IMR-90 (cell line): ENCODE data around the gene ZNF850. TPM values are rescaled to one million over a fixed set of nuclear protein-coding genes. Genes with fewer than 3 reads are reported as not detected.

Source experiments
- ATAC-seq: fragments of 200-7000 bp; cut with Tn5 transposase; 2 replicates; pipeline ENCODE4 v1.9.1; 2020; ENCODE audit warnings: low read depth, mild to moderate bottlenecking, moderate library complexity
- BruUV-seq: library from RNA; stranded (reverse); fragments of 400-500 nt; replicated peaks from 2 replicates; lab custom pipeline; 2021; lab: Mats Ljungman, UMichigan
- CTCF ChIA-PET: fragments of 300-600 bp; formaldehyde crosslinking; extraction: SDS; loops from one replicate; lab custom pipeline; 2021; ENCODE audit warnings: antibody characterized with exemption; lab: Yijun Ruan, JAX
- POLR2A ChIA-PET: fragments of 300-600 bp; sonication (Branson Sonifier 250); formaldehyde crosslinking; loops from one replicate; lab custom pipeline; 2022; ENCODE audit warnings: antibody characterized with exemption; ENCODE audit not compliant: unreplicated experiment; lab: Charles Lee
- DNase-seq: peaks from one replicate; pipeline ENCODE4 v3.0.0; 2013
- H2AFZ ChIP-seq: replicated peaks from 2 replicates; pipeline ENCODE3; 2013; ENCODE audit warnings: low read length, mild to moderate bottlenecking; ENCODE audit not compliant: poor library complexity
- H2AK5ac ChIP-seq: 2 replicates; pipeline ENCODE4 v1.6.1; 2013; ENCODE audit warnings: low read depth, low read length, inconsistent platforms
- H2AK9ac ChIP-seq: replicated peaks from 2 replicates; pipeline ENCODE3; 2013; ENCODE audit warnings: mild to moderate bottlenecking, low read depth, low read length, moderate library complexity; ENCODE audit not compliant: poor library complexity
- H2BK120ac ChIP-seq: 2 replicates; pipeline ENCODE4 v1.6.1; 2013; ENCODE audit warnings: low read depth, low read length, inconsistent platforms
- H2BK15ac ChIP-seq: 3 replicates; pipeline ENCODE4 v1.6.1; 2013; ENCODE audit warnings: low read depth, low read length, inconsistent platforms
- H2BK20ac ChIP-seq: 2 replicates; pipeline ENCODE4 v1.6.1; 2013; ENCODE audit warnings: low read depth, mild to moderate bottlenecking, inconsistent platforms, low read length, moderate library complexity
- H2BK5ac ChIP-seq: 2 replicates; pipeline ENCODE4 v1.6.1; 2013; ENCODE audit warnings: mild to moderate bottlenecking, low read depth, low read length, inconsistent platforms; ENCODE audit not compliant: poor library complexity, severe bottlenecking
- H3K14ac ChIP-seq: replicated peaks from 2 replicates; pipeline ENCODE4 v1.6.1; 2013; ENCODE audit warnings: low read depth, low read length, inconsistent platforms
- H3K18ac ChIP-seq: 2 replicates; pipeline ENCODE4 v1.6.1; 2013; ENCODE audit warnings: low read depth, low read length, control low read depth
- H3K23ac ChIP-seq: 2 replicates; pipeline ENCODE4 v1.6.1; 2013; ENCODE audit warnings: low read depth, low read length, inconsistent platforms
- H3K27ac ChIP-seq: 2 replicates; pipeline ENCODE4 v1.5.1; 2013; ENCODE audit warnings: mild to moderate bottlenecking, control low read depth, low read length; ENCODE audit not compliant: insufficient read depth
- H3K27me3 ChIP-seq: 2 replicates; pipeline ENCODE4 v1.6.1; 2013; ENCODE audit warnings: low read length; ENCODE audit not compliant: control insufficient read depth, insufficient read depth
- H3K36me3 ChIP-seq: 2 replicates; pipeline ENCODE4 v1.6.1; 2013; ENCODE audit warnings: low read length, mixed read lengths; ENCODE audit not compliant: control insufficient read depth, insufficient read depth
- H3K4ac ChIP-seq: 2 replicates; pipeline ENCODE4 v1.6.1; 2013; ENCODE audit warnings: low read depth, low read length, inconsistent platforms
- H3K4me1 ChIP-seq: 2 replicates; pipeline ENCODE4 v1.6.1; 2013; ENCODE audit warnings: low read length, mixed read lengths; ENCODE audit not compliant: control insufficient read depth, insufficient read depth
- H3K4me2 ChIP-seq: 2 replicates; pipeline ENCODE4 v1.6.1; 2013; ENCODE audit warnings: low read depth, mild to moderate bottlenecking, control low read depth, low read length, moderate library complexity
- H3K4me3 ChIP-seq: 2 replicates; pipeline ENCODE4 v1.5.1; 2013; ENCODE audit warnings: low read depth, mild to moderate bottlenecking, control low read depth, low read length, moderate library complexity; ENCODE audit not compliant: insufficient read depth
- H3K56ac ChIP-seq: 2 replicates; pipeline ENCODE4 v1.6.1; 2013; ENCODE audit warnings: low read length, inconsistent platforms; ENCODE audit not compliant: insufficient read depth; ENCODE audit errors: extremely low read depth
- H3K79me1 ChIP-seq, 2 experiments: 2 replicates each; pipeline ENCODE4 v1.6.1; 2013; ENCODE audit warnings: low read length in 2 of 2, inconsistent platforms in 1 of 2, low read depth in 1 of 2
- H3K9ac ChIP-seq: 2 replicates; pipeline ENCODE4 v1.6.1; 2013; ENCODE audit warnings: low read depth, low read length, control low read depth
- H3K9me1 ChIP-seq: 2 replicates; pipeline ENCODE4 v1.6.1; 2013; ENCODE audit warnings: low read length, inconsistent platforms; ENCODE audit not compliant: insufficient read depth
- H3K9me3 ChIP-seq: 2 replicates; pipeline ENCODE4 v1.6.1; 2013; ENCODE audit warnings: low read length; ENCODE audit not compliant: control insufficient read depth, insufficient read depth
- H4K20me1 ChIP-seq: 2 replicates; pipeline ENCODE4 v1.6.1; 2013; ENCODE audit warnings: low read length, inconsistent platforms; ENCODE audit not compliant: insufficient read depth
- H4K5ac ChIP-seq: 2 replicates; pipeline ENCODE4 v1.6.1; 2013; ENCODE audit warnings: mild to moderate bottlenecking, low read depth, low read length, control low read depth
- H4K8ac ChIP-seq, 2 experiments: 2 replicates each; pipeline ENCODE4 v1.6.1; 2013; ENCODE audit warnings: low read depth in 2 of 2, low read length in 2 of 2, control low read depth in 1 of 2, inconsistent platforms in 1 of 2
- H4K91ac ChIP-seq: 2 replicates; pipeline ENCODE4 v1.6.1; 2013; ENCODE audit warnings: low read depth, low read length, inconsistent platforms; ENCODE audit not compliant: insufficient read depth
- CEBPB ChIP-seq: IDR thresholded peaks from 2 replicates; pipeline ENCODE4 v1.6.1; 2012; ENCODE audit warnings: low read depth, low read length, improper control_type of control experiment
- CHD1 ChIP-seq: IDR thresholded peaks from 2 replicates; pipeline ENCODE4 v1.6.1; 2012; ENCODE audit warnings: low read depth, low read length, improper control_type of control experiment
- CTCF ChIP-seq: conservative IDR thresholded peaks from 2 replicates; pipeline ENCODE4 v1.5.1; 2012; ENCODE audit warnings: mild to moderate bottlenecking, low read depth, low read length, improper control_type of control experiment
- RAD21 ChIP-seq: IDR thresholded peaks from 2 replicates; pipeline ENCODE4 v1.6.1; 2012; ENCODE audit warnings: low read length, improper control_type of control experiment
- RFX5 ChIP-seq: IDR thresholded peaks from 2 replicates; pipeline ENCODE4 v1.8.0; 2012; ENCODE audit warnings: low read depth, mild to moderate bottlenecking, low read length, moderate library complexity
- WGBS, 2 experiments: methylation state at CpG; one replicate each; pipeline versions ENCODE4 v1.1.5 to v1.1.7; 2013; ENCODE audit warnings: missing lambda C conversion rate in 2 of 2; ENCODE audit not compliant: insufficient read length in 1 of 2; ENCODE audit errors: extremely low coverage in 2 of 2; 5-methylcytosine and 5-hydroxymethylcytosine counted together
- dilution Hi-C: fragments of 300-500 bp; cut with HindIII; formaldehyde crosslinking; loops from one replicate; pipeline ENCODE4 v1.14.3; 2018; ENCODE audit warnings: low sequenced_read_pairs; ENCODE audit not compliant: unreplicated experiment
- in situ Hi-C: fragments of 300-500 bp; cut with MboI; formaldehyde crosslinking; loops from 3 replicates; pipeline ENCODE4 v1.14.3; 2019; ENCODE audit warnings: low sequenced_read_pairs, inconsistent platforms, mixed read lengths
- intact Hi-C: fragments of 100-400 bp; cut with micrococcal nuclease; formaldehyde crosslinking; loops from 2 replicates; pipeline ENCODE4 v1.10.0; 2022
- polyA plus RNA-seq, 3 experiments: library from polyadenylated mRNA; depleted of rRNA; stranded (reverse); fragments of >200 nt; gene quantifications; 2 replicates each; pipeline ENCODE4 v1.2.3, GENCODE V29; 2012; ENCODE audit warnings: low replicate concordance in 1 of 3
- total RNA-seq: library from RNA; depleted of rRNA; stranded (reverse); fragments of >200 nt; gene quantifications from 2 replicates; pipeline ENCODE4 v1.2.3, GENCODE V29; 2012

Gene ZNF850
- total and polyA plus RNA-seq, 2 of the 4 experiments (the other 2 are of a cell fraction): 1.1 to 7.2 TPM

GRCh38 chr19:36771261-36772231 is 1.1 kb downstream of the ZNF850 start:
- no peaks in the 10 kb centered on the region for H3K4me1 ChIP-seq
- no peak overlapping the region for H2BK120ac ChIP-seq
- no peaks in the 10 kb centered on the region for H3K27me3 ChIP-seq
- no peak for TF ChIP-seq CTCF
- no peak for TF ChIP-seq RFX5
- TF ChIP-seq RAD21: no peak
- TF ChIP-seq CHD1: 0 out of 2 replicates have a peak, but pooled peaks have one; percentile 26
- TF ChIP-seq CEBPB: peak; percentile 60
- DNase-seq: peak; percentile 87
- no peak overlapping the region for H4K5ac ChIP-seq
- no peak overlapping the region for H3K4ac ChIP-seq
- dilution Hi-C loops (no loop called here), intact Hi-C loops (loop anchor here (2.0 to 10.0 kb wide), 2 partner anchors 25 to 303 kb away; partner anchors contain the start of gene ZNF420), in situ Hi-C loops (no loop called here)
- peaks cover 2% of the 10 kb centered on the region; the same call in 1 of the 2 replicates for H3K36me3 ChIP-seq
- 3% methylated on average over 19 of the region's 29 CpGs; no CpG with 5 or more reads in 1 of the 2 experiments for WGBS, 2 experiments
- H3K9ac ChIP-seq: peak overlapping the region; percentile 53
- peak overlapping the region; percentile 38 to 95; a peak in 2 of 4 replicates for H4K8ac ChIP-seq
- H4K20me1 ChIP-seq: no peaks in the 10 kb centered on the region
- H2AFZ ChIP-seq: peak overlapping the region; percentile 100
- peak; percentile 19 for ATAC-seq
- CTCF ChIA-PET: no interaction called here
- H3K23ac ChIP-seq: no peak overlapping the region
- H3K9me3 ChIP-seq: peaks cover 14% of the 10 kb centered on the region; the same call in 1 of the 2 replicates
- no peaks in the 10 kb centered on the region for H3K9me1 ChIP-seq
- POLR2A ChIA-PET: interaction anchor here (0.7 kb wide), 1 partner anchor 29 kb away, joined by 6 read pairs; no protein-coding TSS in a partner anchor
- BruUV-seq: no TSS peak
- no peak overlapping the region for H2BK15ac ChIP-seq
- no peak overlapping the region for H2AK9ac ChIP-seq
- H3K4me3 ChIP-seq: peak overlapping the region; percentile 69
- H4K91ac ChIP-seq: no peak overlapping the region; the same call in 1 of the 2 replicates
- H3K56ac ChIP-seq: peak overlapping the region; percentile 41
- peak overlapping the region; percentile 54 for H3K27ac ChIP-seq
- no peak overlapping the region for H3K18ac ChIP-seq
- H2BK20ac ChIP-seq: no peak overlapping the region
- H3K14ac ChIP-seq: no peak overlapping the region; the same call in 1 of the 2 replicates
- H3K4me2 ChIP-seq: peak overlapping the region; percentile 94
- H2AK5ac ChIP-seq: peak overlapping the region; percentile 10; the same call in 1 of the 2 replicates
- H2BK5ac ChIP-seq: peak overlapping the region; percentile 19
- peaks cover 7 to 10% of the 10 kb centered on the region in 2 experiments; a peak in 3 of 4 replicates for H3K79me1 ChIP-seq
